ENCODE measurements around the gene YBX3. TPM values are rescaled to one million over a fixed set of nuclear protein-coding genes. Genes with fewer than 3 reads are reported as not detected.

The YBX3 gene
- total RNA-seq, 1 donor from 2014 or later, result 433 TPM

GRCh38 chr12:10672231-10672868 is 50.8 kb downstream of the YBX3 start:
- DNase-seq (ENCODE audit: low spot score), result no peak

GRCh38 chr12:10669533-10669932 is 53.6 kb downstream of the YBX3 start:
- no peak for DNase-seq (ENCODE audit: low spot score)

- DNase-seq (ENCODE audit: low spot score), result no peak
Measured at GRCh38 chr12:10668526-10668925, 54.6 kb downstream of the YBX3 start.

GRCh38 chr12:10667581-10667980 is 55.5 kb downstream of the YBX3 start:
- DNase-seq (ENCODE audit: low spot score), result no peak

GRCh38 chr12:10664499-10664898 is 58.6 kb downstream of the YBX3 start:
- DNase-seq (ENCODE audit: low spot score), result no peak

GRCh38 chr12:10663869-10664268 is 59.3 kb downstream of the YBX3 start:
- DNase-seq (ENCODE audit: low spot score), result no peak

- no peak for DNase-seq (ENCODE audit: low spot score)
Measured at GRCh38 chr12:10661338-10661737, 61.8 kb downstream of the YBX3 start.

GRCh38 chr12:10654003-10654402 is 69.1 kb downstream of the YBX3 start:
- DNase-seq (ENCODE audit: low spot score), result no peak

- no peak for DNase-seq (ENCODE audit: low spot score)
Measured at GRCh38 chr12:10652192-10652591, 70.9 kb downstream of the YBX3 start.

Other genes with a start within 250 kb of the YBX3 start
- gene EIF2S3B, start 217.4 kb downstream of the YBX3 start, total RNA-seq, result 0.45 TPM
- 17.7 TPM for gene MAGOHB, start 109.7 kb downstream of the YBX3 start, total RNA-seq
- gene STYK1, start 49.3 kb downstream of the YBX3 start, total RNA-seq, result not detected
- not detected for gene TAS2R7, start 79.3 kb upstream of the YBX3 start, total RNA-seq
- not detected for gene TAS2R8, start 84.0 kb upstream of the YBX3 start, total RNA-seq
- not detected for gene TAS2R9, start 86.8 kb upstream of the YBX3 start, total RNA-seq
- gene TAS2R10, start 103.0 kb upstream of the YBX3 start, total RNA-seq, result 0.32 TPM
- 0.93 TPM for gene PRR4, start 126.2 kb upstream of the YBX3 start, total RNA-seq
- 13.0 TPM for gene PRH1, start 160.9 kb upstream of the YBX3 start, total RNA-seq
- 1.2 TPM for gene TAS2R13, start 186.2 kb upstream of the YBX3 start, total RNA-seq
- gene PRH2, start 205.9 kb upstream of the YBX3 start, total RNA-seq, result not detected
- gene TAS2R14, start 215.9 kb upstream of the YBX3 start, total RNA-seq, result 2.4 TPM